HepG2 (cell line): ENCODE results near the gene LENEP. TPM values are rescaled to one million over a fixed set of nuclear protein-coding genes. Genes with fewer than 3 reads are reported as not detected.

ENCODE experiments used
- BATF2 ChIP-seq: sonication (generic); formaldehyde crosslinking; IDR thresholded peaks from 2 replicates; pipeline ENCODE4 v1.8.0; 2022; ENCODE audit warnings: mild to moderate bottlenecking, missing genetic modification reagents, moderate library complexity
- DRAP1 ChIP-seq: IDR thresholded peaks from 2 replicates; pipeline ENCODE4 v1.6.1; 2016; ENCODE audit warnings: missing genetic modification reagents, missing compliant biosample characterization
- ELF1 ChIP-seq: sonication (generic); formaldehyde crosslinking; IDR thresholded peaks from 2 replicates; pipeline ENCODE4 v1.4.0; 2020; ENCODE audit warnings: missing genetic modification reagents
- EP300 ChIP-seq, 3 experiments: sonication (generic) in 1 of 3; formaldehyde crosslinking in 1 of 3; IDR thresholded peaks; 2 replicates each; pipeline versions ENCODE4 v1.5.1 to v1.6.1; 2011 to 2020; ENCODE audit warnings: low read depth in 2 of 3, low read length in 2 of 3, borderline replicate concordance in 1 of 3, improper control_type of control experiment in 1 of 3, mild to moderate bottlenecking in 1 of 3, missing genetic modification reagents in 1 of 3, moderate library complexity in 1 of 3
- FOXK1 ChIP-seq: sonication (generic); formaldehyde crosslinking; IDR thresholded peaks from 2 replicates; pipeline ENCODE4 v1.4.0; 2020; ENCODE audit warnings: low read depth, missing genetic modification reagents, borderline replicate concordance
- FOXP1 ChIP-seq, 2 experiments: fragments of 450-650 bp in 1 of 2; IDR thresholded peaks; 2 replicates each; pipeline ENCODE4 v1.6.1; 2017 to 2018; ENCODE audit warnings: antibody characterized with exemption in 1 of 2
- GATA4 ChIP-seq: sonication (generic); IDR thresholded peaks from 2 replicates; pipeline ENCODE4 v1.6.1; 2016; ENCODE audit warnings: antibody characterized with exemption, low read depth, borderline replicate concordance
- HDAC6 ChIP-seq: fragments of 200-600 bp; sonication (generic); IDR thresholded peaks from 2 replicates; pipeline ENCODE4 v1.7.0; 2017; ENCODE audit warnings: mild to moderate bottlenecking, antibody characterized with exemption, low read length, low read depth
- MXD1 ChIP-seq: sonication (generic); formaldehyde crosslinking; IDR thresholded peaks from 2 replicates; pipeline ENCODE4 v1.4.0; 2020; ENCODE audit warnings: mild to moderate bottlenecking, missing genetic modification reagents
- MYNN ChIP-seq: sonication (generic); formaldehyde crosslinking; IDR thresholded peaks from 2 replicates; pipeline ENCODE4 v1.4.0; 2020; ENCODE audit warnings: mild to moderate bottlenecking, low read depth, missing genetic modification reagents
- PBX2 ChIP-seq: IDR thresholded peaks from 2 replicates; pipeline ENCODE4 v1.6.1; 2016; ENCODE audit warnings: control low read depth
- POLR2A ChIP-seq, 2 experiments: IDR thresholded peaks; 2 replicates each; pipeline ENCODE4 v1.6.1; 2011; ENCODE audit warnings: low read depth in 2 of 2, low read length in 2 of 2, mild to moderate bottlenecking in 1 of 2, moderate library complexity in 1 of 2; ENCODE audit not compliant: insufficient read depth in 1 of 2
- RNF2 ChIP-seq: fragments of 450-650 bp; conservative IDR thresholded peaks from 2 replicates; pipeline ENCODE4 v1.6.1; 2016; ENCODE audit warnings: low read depth
- SAFB2 ChIP-seq: sonication (generic); formaldehyde crosslinking; IDR thresholded peaks from 2 replicates; pipeline ENCODE4 v1.5.1; 2020; ENCODE audit warnings: missing genetic modification reagents, low read depth, mild to moderate bottlenecking, borderline replicate concordance
- SAP130 ChIP-seq: IDR thresholded peaks from 2 replicates; pipeline ENCODE4 v1.6.1; 2016; ENCODE audit warnings: low read depth
- SP5 ChIP-seq: IDR thresholded peaks from 2 replicates; pipeline ENCODE4 v1.6.1; 2016; ENCODE audit warnings: low read depth, borderline replicate concordance
- SUZ12 ChIP-seq: fragments of 150-350 bp; IDR thresholded peaks from 2 replicates; pipeline ENCODE4 v1.6.1; 2014; ENCODE audit warnings: low read depth, low read length
- TBL1XR1 ChIP-seq: fragments of 150-350 bp; IDR thresholded peaks from 2 replicates; pipeline ENCODE4 v1.6.1; 2014; ENCODE audit warnings: borderline replicate concordance, low read length; ENCODE audit not compliant: partially characterized antibody
- THYN1 ChIP-seq: sonication (generic); formaldehyde crosslinking; IDR thresholded peaks from 2 replicates; pipeline ENCODE4 v1.8.1; 2023; ENCODE audit warnings: low read depth, mild to moderate bottlenecking, moderate library complexity, missing genetic modification reagents, borderline replicate concordance
- ZMYM3 ChIP-seq: sonication (generic); formaldehyde crosslinking; IDR thresholded peaks from 2 replicates; pipeline ENCODE4 v1.5.1; 2020; ENCODE audit warnings: mild to moderate bottlenecking, missing genetic modification reagents
- ZNF207 ChIP-seq: fragments of 450-650 bp; IDR thresholded peaks from 2 replicates; pipeline ENCODE4 v1.6.1; 2016; ENCODE audit warnings: antibody characterized with exemption, borderline replicate concordance
- ZNF350 ChIP-seq: sonication (generic); formaldehyde crosslinking; IDR thresholded peaks from 2 replicates; pipeline ENCODE4 v1.4.0; 2020; ENCODE audit warnings: mild to moderate bottlenecking, low read depth, missing genetic modification reagents, borderline replicate concordance
- ZNF431 ChIP-seq: sonication (generic); formaldehyde crosslinking; IDR thresholded peaks from 2 replicates; pipeline ENCODE4 v1.9.0; 2022; ENCODE audit warnings: missing genetic modification reagents, low read depth, mild to moderate bottlenecking, borderline replicate concordance
- ZNF558 ChIP-seq: sonication (generic); formaldehyde crosslinking; IDR thresholded peaks from 2 replicates; pipeline ENCODE4 v1.9.0; 2022; ENCODE audit warnings: mild to moderate bottlenecking, missing genetic modification reagents, borderline replicate concordance
- ZNF670 ChIP-seq: sonication (generic); formaldehyde crosslinking; IDR thresholded peaks from 2 replicates; pipeline ENCODE4 v1.8.0; 2022; ENCODE audit warnings: mild to moderate bottlenecking, missing genetic modification reagents, borderline replicate concordance
- ZNF724P ChIP-seq: sonication (generic); formaldehyde crosslinking; IDR thresholded peaks from 2 replicates; pipeline ENCODE4 v1.8.0; 2022; ENCODE audit warnings: missing genetic modification reagents, borderline replicate concordance
- ZNF790 ChIP-seq: sonication (generic); formaldehyde crosslinking; IDR thresholded peaks from 2 replicates; pipeline ENCODE4 v1.8.0; 2022; ENCODE audit warnings: missing genetic modification reagents, mild to moderate bottlenecking, borderline replicate concordance
- polyA plus RNA-seq, 8 experiments: library from polyadenylated mRNA; depleted of rRNA in 3 of 8; stranded (reverse) in 7 of 8; unstranded in 1 of 8; fragments of >200 nt; fragmentation: Illumina TruSeq in 4 of 8; extraction: Trizol in 4 of 8; gene quantifications; 2 replicates each; pipeline versions ENCODE4 v1.2.1 to v1.2.3, GENCODE V29; 2011 to 2016; ENCODE audit warnings: low read depth in 4 of 8, missing spikeins in 1 of 8, mixed read lengths in 1 of 8; ENCODE audit not compliant: insufficient read depth in 1 of 8
- total RNA-seq, 5 experiments: library from RNA; depleted of rRNA; stranded (reverse); fragments of >200 nt; fragmentation: Illumina TruSeq; extraction: Trizol; gene quantifications; 2 replicates each; pipeline ENCODE4 v1.2.3, GENCODE V29; 2016; ENCODE audit warnings: low read depth in 1 of 5
- TF ChIP-seq, protein P1 (sequence below): sonication (generic); formaldehyde crosslinking; IDR thresholded peaks from 2 replicates; pipeline ENCODE4 v1.8.0; 2022; ENCODE audit warnings: missing genetic modification reagents, mild to moderate bottlenecking, borderline replicate concordance

LENEP gene
- total and polyA plus RNA-seq, 2 of the 13 experiments (the other 11 are each of a cell fraction or from before 2014, with no cell fraction given): 0.29 TPM; not detected in 1

GRCh38 chr1:154974808-154975408, 18.5 kb upstream of the LENEP start (continued):
- no peak for TF ChIP-seq ZNF207
- no peak for TF ChIP-seq FOXP1 (IDR thresholded peaks at IDR 0.05)
- no peak for TF ChIP-seq FOXP1 (CRISPR knock-in tag; IDR thresholded peaks at IDR 0.05)
- TF ChIP-seq HDAC6: no peak
- no peak; the same call in 1 of the 2 replicates for TF ChIP-seq RNF2
- TF ChIP-seq SAP130 (CRISPR knock-in tag): peak; percentile 53
- TF ChIP-seq, protein P1, sequence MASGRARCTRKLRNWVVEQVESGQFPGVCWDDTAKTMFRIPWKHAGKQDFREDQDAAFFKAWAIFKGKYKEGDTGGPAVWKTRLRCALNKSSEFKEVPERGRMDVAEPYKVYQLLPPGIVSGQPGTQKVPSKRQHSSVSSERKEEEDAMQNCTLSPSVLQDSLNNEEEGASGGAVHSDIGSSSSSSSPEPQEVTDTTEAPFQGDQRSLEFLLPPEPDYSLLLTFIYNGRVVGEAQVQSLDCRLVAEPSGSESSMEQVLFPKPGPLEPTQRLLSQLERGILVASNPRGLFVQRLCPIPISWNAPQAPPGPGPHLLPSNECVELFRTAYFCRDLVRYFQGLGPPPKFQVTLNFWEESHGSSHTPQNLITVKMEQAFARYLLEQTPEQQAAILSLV (CRISPR knock-in tag): no peak
- TF ChIP-seq BATF2: no peak
- no peak; a peak in 1 of 4 replicates for TF ChIP-seq EP300 (IDR thresholded peaks at IDR 0.05; ENCODE audit: low read depth in 2 of 2, low read length in 2 of 2)
- TF ChIP-seq EP300 (CRISPR knock-in tag; IDR thresholded peaks at IDR 0.05; ENCODE audit: borderline replicate concordance): peak; percentile 36; the same call in 1 of the 2 replicates
- TF ChIP-seq ZNF558 (CRISPR knock-in tag): no peak
- no peak for TF ChIP-seq ZNF431 (CRISPR knock-in tag)
- TF ChIP-seq ZNF350: no peak
- peak; percentile 79 for TF ChIP-seq DRAP1
- TF ChIP-seq THYN1 (CRISPR knock-in tag): no peak
- TF ChIP-seq MXD1 (CRISPR knock-in tag): 0 out of 2 replicates have a peak, but pooled peaks have one; percentile 5
- TF ChIP-seq PBX2 (CRISPR knock-in tag): no peak
- TF ChIP-seq MYNN: no peak
- TF ChIP-seq GATA4: no peak
- no peak for TF ChIP-seq ELF1 (CRISPR knock-in tag)
- no peak for TF ChIP-seq SUZ12
- TF ChIP-seq ZNF724P (CRISPR knock-in tag): no peak
- TF ChIP-seq ZNF670 (CRISPR knock-in tag): no peak
- TF ChIP-seq POLR2A (IDR thresholded peaks at IDR 0.05; ENCODE audit: insufficient read depth in 1 of 2, low read depth in 2 of 2, low read length in 2 of 2): peak; percentile 80 to 81
- TF ChIP-seq SAFB2 (CRISPR knock-in tag): no peak
- no peak for TF ChIP-seq ZMYM3
- peak; percentile 10; the same call in 1 of the 2 replicates for TF ChIP-seq FOXK1 (CRISPR knock-in tag)
- no peak; the same call in 1 of the 2 replicates for TF ChIP-seq ZNF790
- no peak for TF ChIP-seq SP5 (CRISPR knock-in tag)
- TF ChIP-seq TBL1XR1: no peak
